HG03108 (cell line): Measurements from ENCODE around the gene C3.
"Not testable (repeated sequence)": the region's sequence is repeated elsewhere in the genome, so short reads cannot be mapped to it uniquely, and the experiment has no call there.

Source experiments
- ATAC-seq: cut with Tn5 transposase; IDR thresholded peaks from one replicate; pipeline ENCODE4 v1.9.1; 2021; ENCODE audit warnings: moderate library complexity; ENCODE audit not compliant: unreplicated experiment

Gene C3

DNA sequence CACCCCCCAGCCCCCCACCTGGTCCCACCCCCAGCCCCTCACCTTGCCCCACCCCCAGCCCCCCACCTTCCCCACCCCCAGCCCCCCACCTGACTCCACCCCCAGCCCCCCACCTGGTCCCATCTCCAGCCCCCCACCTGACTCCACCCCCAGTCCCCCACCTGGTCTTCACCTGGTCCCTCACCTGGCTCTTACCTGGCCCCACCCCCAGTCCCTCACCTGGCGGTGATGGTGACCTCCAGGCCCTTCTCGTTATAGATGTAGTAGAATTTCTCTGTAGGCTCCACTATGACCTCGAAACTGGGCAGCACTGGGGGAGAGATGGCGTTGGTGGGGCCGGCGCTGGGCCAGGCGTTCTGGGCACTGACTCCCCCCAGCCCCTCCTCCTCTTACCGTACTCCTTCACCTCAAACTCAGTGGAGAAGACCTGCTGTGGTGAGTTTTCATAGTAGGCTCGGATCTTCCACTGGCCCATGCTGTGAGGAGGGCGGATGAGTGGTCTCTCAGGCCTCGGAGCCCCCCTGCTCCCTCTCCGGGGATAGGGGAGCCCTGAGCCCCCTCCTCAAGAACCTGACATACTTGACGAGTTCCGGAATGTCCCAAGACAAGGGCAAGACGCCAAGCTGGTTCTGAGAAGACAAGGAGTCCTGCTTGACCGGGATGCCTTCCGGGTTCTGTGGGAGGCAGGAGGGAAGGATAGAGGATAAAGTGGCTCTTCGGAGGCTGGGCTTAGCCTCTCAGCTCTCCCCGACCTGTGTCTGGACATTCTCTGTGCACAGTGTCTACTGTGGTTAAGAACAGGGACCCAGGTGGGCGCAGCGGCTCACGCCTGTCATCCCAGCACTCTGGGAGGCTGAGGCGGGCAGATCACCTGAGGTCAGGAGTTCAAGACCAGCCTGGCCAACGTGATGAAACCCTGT, 6.4 kb downstream of the C3 start:
- ATAC-seq = no peak

DNA sequence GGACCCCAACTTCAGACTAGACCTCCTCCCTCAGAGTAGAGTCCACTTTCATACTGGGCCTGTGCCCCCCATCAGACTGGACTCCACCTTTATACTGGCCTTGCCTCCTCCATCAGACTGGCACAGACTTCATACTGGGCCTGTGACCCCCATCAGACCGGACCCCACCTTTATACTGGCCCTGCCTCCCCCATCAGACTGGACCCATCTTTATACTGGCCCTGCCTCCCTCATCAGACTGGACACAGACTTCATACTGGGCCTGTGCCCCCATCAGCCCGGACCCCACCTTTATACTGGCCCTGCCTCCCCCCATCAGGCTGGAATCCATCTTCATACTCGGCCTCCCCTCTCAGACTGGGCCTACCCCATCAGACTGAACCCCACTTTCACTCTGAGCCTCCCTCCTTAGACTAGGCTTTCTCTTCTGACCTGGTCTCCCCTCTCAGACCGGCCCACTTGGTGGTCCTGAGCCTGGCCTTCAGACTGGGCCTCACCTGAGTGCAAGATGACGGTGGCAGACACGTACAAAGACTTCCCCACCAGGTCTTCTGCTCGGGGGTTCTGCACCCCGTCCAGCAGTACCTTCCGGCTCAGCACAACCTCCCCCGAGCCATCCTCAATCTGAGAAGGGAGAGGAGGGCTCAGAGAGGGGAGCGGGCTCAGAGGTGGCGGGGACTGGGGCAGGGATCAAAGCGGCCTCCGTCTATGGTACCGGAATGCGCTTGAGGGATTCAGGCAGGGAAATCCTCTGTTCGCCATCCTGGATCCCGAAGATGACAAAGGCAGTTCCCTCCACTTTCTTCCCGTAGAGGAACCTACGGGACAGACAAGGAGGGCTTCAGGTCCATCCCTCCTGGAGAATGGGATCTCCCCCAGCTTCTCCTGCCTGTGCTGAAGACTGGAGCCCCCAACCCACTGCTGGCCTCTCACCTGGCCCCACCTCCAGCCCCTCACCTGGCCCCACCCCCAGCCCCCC, 7.5 kb downstream of the C3 start:
- no peak for ATAC-seq

DNA sequence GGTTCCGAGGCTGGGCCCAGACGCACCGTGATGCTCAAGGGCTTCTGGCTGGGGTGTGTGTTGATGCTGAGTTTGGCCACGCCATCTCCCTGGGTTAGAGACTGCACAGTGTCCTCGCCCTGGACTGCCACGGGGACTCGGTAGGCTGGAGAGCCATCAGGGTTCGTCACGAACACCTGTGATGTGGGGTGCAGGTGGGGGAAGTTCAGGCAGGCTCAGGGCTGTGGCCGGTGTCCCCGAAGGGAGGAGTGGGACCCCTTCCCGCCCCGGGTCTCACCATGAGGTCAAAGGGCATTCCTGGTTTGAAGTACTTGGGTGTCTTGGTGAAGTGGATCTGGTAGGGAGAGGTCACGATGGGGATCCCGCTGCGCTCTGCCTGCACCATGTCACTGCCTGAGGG, 8.2 kb downstream of the C3 start:
- no peak for ATAC-seq

DNA sequence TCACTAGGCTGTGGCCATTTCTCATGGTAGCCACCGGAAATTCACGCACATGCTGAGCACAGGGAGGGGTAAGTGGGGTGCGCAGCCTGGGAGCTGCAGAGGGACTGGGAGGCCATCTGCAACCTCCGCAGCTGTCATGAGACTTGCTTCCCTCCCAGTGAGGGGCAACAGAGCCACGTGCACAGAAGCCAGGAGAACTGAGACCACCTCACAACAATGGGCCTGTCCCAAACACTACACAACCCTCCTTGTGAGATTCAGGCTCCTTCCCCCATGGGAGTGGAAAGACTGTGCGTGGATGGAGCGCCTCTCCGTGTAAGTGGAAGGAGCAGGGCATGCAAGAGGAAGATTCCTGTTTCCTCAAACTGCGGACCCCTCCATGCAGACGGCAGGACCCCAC, 8.8 kb downstream of the C3 start:
- ATAC-seq = no peak

DNA sequence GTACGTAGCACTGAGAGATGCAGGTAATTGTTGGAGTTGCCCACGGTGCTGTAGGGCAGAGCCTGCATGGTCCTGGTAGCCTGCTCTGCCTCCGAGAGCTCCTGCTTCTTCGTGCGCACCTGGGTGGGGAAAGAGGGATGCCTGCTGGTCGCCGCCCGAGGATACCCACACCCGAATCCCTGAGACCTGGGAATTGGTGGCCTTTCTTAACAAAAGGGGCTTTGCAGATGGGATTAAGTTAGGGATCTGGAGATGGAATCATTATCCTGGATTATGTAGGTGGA, 9.4 kb downstream of the C3 start:
- no peak for ATAC-seq

DNA sequence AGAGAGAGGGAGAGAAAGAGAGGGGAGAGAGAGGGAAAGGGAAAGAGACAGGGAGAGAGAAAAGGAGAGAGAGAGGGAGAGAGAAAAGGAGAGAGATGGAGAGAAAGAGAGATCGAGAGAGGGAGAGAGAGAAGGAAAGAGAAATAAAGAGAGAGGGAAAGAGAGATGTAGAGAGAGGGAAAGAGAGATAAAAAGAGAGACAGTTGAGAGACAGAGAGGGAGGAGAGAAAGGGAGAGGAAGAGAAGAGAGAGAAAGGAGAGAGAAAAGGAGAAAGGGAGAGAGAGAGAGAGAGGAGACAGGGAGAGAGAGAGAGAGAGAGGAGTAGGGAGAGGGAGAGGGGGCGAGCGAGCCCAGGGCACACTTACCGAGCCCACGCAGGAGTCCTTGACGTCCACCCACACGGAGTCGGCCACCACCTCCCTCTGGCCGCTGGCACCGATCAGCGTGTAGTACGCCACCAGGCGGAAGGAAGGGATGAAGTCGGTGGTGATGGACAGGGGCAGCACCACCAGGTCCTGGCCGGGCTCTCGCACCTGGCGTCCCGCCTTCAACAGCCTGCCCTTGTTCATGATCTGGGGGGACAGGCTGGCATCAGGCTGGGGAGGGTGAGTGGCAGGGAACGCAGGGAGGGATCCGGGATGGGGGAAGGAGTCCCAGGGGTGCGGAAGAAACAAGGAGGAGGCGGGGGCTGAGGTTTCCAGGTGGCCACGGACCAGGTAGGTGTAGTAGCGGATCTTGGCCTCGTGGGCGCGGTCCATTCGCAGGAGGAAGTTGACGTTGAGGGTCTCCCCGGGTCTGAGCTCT, 10.0 kb downstream of the C3 start:
- no peak for ATAC-seq

DNA sequence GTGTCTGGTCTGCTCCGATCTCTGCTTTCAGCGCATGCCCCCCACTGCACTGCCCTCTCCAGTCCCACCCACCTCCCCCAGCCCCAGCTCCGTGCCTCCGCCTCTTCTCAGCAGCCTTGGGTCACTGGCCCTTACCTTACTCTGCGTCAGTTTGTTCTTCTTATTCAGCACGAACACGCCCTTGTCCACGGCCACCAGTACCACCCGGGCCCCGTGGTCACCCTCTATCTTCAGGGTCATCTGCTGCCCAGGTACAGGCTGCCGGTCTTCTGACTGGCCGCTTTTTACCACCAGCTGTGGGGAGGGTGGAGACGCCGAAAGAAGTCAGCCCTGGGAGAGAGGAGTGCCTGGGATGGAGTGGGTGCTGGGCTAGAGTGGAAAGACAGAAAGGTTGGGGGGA, 10.9 kb downstream of the C3 start:
- no peak for ATAC-seq

DNA sequence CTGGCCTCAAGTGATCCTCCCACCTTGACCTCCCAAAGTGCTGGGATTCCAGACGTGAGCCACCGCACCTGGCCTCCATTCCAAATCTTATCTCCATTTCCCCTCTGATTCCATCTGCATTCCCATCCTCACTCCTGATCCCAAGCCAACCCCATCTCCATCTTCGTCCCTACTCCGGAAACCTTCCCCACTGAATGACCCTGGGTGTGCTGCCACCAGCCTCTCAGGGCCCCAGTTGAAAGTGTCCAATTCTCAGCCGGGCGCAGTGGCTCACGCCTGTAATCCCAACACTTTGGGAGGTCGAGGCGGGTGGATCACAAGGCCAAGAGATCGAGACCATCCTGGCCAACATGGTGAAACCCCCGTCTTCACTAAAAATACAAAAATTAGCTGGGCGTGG, 11.5 kb downstream of the C3 start:
- not testable (repeated sequence) for ATAC-seq

DNA sequence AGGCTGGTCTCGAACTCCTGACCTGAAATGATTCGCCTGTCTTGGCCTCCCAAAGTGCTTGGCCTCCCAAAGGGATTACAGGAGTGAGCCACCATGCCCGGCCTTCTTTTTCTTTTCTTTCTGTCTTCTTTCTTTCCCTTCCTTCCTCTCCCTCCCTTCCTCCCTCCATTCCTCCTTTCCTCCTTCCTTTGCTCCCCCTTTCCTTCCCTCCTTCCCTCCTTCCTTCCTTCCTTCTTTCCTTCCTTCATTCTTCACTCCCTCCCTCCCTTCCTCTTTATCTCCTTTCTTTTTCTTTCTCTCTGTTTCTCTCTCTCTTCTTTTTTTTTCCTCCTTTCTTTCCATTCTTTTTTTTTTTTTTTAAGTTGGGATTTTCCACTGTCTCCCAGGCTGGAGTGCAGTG, 12.1 kb downstream of the C3 start:
- ATAC-seq = no peak

DNA sequence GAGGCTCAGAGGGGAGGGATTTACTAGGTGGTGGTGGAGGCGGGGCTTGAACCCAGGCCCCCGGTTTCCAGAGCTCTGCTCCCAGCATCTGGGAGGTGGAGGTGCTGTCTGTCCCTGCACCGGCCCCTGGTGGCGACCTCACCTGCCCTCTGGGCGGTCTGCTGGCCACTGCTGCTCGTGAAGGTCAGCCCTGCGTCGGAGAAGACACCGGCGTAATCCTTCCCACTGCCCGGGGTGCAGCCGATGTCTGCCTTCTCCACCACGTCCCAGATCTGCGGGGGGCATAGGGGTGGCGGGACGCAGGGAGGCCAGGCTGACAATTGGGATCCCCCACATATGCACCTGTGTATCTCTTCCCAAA, 12.8 kb downstream of the C3 start:
- ATAC-seq = no peak

DNA sequence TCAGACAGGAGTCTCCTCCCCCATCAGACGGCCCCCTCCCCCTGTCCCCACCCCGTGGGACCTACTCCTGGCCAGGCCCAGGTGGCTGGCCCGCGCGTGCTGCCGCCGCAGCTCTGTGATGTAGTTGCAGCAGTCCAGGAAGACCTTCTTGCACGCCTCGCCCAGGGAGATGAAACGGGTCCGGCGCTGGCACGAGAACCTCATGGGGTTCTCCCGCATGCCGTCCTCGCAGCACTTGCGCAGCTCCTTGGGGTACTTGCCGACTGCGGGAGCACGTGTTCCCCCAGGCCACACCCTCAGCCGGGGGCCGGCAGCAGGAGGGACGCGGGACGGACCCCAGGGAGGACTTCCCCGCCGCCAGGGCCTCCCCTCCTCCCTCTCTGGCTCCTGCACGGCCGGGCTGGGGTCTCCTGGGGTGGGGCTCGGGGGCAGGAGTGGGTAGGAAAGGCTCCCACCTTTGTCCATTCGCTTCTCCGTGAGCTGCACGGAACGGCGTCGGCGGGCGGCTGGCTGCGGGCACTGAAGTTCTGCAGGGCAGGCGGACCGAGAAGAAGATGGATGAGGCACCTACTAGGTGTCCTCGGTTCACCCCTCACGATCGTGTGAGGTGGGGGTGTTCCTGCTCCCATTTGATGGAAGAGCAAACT, 13.3 kb downstream of the C3 start:
- ATAC-seq = no peak

DNA sequence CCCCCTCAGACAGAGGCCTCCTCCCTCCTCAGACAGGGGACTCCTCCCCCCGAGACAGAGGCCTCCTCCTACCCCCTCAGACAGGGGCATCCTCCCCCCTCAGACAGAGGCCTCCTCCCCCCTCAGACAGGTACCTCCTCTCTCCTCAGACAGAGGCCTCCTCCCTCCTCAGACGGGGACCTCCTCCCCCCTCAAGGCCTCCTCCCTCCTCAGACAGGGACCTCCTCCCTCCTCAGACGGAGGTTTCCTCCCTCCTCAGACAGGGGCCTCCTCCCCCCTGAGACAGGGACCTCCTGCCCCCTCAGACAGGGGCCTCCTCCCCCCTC, 13.9 kb downstream of the C3 start:
- no peak for ATAC-seq

DNA sequence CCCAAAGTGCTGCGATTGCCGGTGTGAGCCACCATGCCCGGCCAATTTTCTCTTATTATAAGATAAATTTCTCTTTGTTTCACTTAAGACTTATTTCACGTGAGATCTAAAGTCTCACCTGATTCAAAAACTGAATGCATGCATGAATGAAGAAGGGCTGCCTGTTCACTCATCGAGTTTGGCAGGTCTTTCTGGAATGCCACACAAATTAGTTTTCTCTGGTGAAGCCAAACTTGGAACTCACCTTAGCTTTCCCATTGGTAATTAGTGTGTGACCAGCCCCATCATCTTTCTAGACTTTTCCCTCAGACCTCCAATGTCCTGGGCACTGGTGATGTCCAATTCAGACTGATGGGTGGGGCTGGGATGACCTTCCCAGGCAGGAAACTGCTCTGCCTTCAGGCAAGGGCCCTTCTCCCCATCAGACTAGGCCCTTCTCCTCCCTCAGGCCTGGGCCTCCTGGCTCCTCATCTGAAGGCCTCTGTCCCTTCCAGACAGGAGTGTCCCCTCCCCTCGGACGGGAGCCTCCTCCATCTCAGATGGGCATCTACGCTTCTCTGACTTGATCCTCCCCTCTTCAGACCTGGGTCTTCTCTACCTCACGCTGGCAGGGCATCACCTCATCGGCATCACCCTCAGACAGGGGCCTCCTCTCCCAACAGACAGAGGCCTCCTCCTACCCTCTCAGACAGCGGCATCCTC, 14.4 kb downstream of the C3 start:
- ATAC-seq = no peak

DNA sequence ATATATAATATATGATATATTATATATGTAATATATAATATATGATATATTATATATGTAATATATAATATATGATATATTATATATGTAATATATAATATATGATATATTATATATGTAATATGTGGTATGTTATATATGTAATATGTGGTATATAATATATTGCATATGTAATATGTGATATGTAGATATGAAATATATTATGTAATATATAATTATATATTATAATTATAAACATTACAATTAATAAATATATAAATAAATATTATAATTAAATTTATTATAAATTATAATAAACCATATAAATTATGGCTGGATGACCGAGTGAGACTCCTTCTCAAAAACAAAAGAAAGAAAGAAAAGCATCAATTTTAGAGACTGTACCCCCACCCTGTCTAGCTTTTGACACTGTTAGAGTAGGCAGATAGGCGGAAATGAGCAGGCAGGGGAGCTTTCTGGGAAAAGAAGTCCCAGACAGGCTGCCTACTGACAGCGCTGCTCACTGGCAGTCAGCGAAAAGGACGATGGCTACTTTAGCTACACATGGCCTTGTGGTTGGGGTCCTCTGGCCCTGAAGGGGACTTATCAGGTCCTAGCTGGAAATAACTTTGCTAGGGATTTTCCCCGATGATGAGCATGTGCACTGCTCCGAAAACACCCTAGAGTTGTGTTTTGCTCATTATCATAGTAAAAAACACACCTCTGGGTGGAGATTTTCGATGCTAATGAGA, 19.7 kb downstream of the C3 start:
- no peak for ATAC-seq

DNA sequence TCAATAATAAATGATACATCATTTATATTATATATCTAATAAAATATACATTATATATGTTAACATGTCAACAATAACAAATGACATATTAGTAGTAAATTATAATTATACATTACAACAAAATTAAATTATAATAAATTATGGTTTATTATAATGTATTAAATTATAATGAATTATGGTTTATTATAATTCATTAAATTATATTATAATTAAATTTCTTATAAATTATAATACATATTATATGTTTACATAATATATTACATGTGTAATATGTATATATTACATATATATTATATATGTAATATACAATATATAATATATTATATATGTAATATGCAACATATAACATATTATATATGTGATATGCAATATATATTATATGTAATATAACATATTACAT, 20.5 kb downstream of the C3 start:
- ATAC-seq = no peak

DNA sequence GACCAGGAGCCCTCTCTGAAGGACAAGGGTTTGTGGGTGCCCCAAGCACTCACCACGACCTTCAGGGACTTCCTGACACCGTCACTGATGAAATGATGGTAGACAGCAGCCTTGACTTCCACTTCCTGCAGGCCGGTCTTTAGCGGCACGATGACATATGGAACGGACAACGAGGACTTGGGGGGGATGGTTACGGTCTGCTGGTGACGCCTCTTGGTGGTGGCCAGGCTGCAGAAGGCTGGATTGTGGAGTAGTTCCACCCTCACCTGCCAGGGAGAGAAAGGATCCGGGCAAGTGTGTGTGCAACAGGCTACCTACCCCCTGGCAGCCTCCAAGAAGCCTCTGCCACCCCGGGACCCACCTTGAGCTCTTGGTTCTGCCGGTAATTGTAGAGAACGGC, 23.2 kb downstream of the C3 start:
- no peak for ATAC-seq

DNA sequence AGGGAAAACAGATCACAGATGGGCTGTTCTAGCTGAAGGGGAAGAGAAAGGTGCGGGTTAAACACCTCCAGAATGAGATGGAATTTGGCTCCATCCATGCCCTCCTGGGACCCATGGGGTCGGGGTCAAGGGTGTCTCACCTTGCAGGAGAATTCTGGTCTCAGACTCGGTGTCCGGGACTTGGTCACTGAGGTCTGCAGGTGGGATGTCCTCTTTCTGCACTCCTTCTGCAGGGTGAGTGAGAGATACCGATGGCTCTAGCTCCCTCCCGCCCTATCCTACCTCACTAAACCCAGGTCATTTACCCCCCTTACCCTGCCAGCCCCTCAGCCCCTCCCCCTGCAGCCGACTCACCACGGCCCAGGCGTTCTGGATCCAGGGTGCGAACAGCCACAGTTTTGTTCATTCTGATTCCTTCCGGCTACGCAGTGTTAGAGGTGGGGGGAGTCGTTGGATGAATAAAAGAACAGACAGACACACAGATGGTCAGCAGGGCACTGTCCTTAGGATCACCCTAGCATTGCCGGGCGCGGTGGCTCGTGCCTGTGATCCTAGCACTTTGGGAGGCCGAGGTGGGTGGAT, 24.1 kb downstream of the C3 start:
- no peak for ATAC-seq

DNA sequence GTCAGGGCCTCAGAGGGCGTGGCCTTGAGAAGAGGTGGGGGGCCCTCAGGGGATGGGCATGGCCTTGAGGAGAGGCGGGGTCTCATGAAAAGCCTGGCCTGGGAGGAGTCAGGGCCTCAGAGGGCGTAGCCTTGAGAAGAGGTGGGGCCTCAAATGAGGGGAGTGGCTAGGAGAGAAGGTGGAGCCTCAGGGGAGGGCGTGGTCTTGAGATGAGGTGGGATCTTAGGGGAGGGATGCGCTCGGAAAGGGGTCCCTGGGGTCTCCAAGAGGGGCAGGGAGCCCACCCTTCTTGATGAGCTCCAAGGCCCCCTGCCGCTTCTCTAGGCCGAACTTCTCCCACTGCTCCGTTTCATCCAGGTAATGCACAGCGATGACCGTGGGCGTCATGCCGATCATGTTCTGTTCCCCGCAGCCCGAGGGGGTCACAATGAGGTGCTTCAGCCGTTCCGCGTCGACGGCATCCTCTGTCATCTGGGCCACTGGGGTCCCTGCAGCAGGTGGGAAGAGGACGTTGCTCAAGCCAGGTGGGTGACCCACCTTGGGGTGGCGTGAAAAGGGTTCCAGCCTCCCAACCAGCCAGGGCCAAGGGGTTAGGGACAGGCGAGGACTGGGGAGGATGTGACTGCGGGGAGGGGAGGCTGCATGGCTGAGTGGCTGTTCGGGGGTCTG, 26.2 kb downstream of the C3 start:
- ATAC-seq = no peak

DNA sequence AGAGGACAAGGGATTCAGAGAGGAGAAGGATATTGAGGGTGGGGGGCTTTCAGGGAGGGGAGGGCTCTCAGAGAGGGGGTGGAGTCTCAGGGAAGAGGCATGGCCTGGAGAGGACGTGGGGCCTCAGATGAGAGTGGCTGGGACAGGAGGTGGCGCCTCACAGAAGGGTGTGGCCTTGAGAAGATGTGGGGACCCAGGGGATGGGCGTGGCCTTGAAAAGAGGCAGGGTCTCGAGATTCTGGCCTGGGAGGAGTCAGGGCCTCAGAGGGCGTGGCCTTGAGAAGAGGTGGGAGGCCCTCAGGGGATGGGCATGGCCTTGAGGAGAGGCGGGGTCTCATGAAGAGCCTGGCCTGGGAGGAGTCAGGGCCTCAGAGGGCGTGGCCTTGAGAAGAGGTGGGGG, 26.8 kb downstream of the C3 start:
- ATAC-seq = no peak
